Heart right ventricle (tissue), 16 donors: ENCODE results near the gene SGCG. TPM values are rescaled to one million over a fixed set of nuclear protein-coding genes. Genes with fewer than 3 reads are reported as not detected.

Experiments used
- ATAC-seq, 8 donors: fragments of 200-7000 bp; cut with Tn5 transposase; one replicate each; pipeline ENCODE4 v1.9.1; 2020; ENCODE audit warnings: mild to moderate bottlenecking in 8 of 8, moderate library complexity in 8 of 8, moderate number of reproducible peaks in 1 of 8
- DNase-seq, 2 donors: peaks; one replicate each; pipeline ENCODE4 v3.0.0-alpha.2; 2020
- H3K27ac ChIP-seq, 10 donors: fragments of 200-600 bp; sonication (generic) in 2 of 10; one replicate each; pipeline versions ENCODE4 v1.5.0 to v1.8.0; 2020 to 2022; ENCODE audit warnings: mild to moderate bottlenecking in 3 of 10
- H3K27me3 ChIP-seq, 7 donors: fragments of 200-600 bp; one replicate each; pipeline ENCODE4 v1.8.0; 2021 to 2022; ENCODE audit warnings: mild to moderate bottlenecking in 2 of 7
- H3K36me3 ChIP-seq, 9 donors: fragments of 200-600 bp; sonication (generic) in 1 of 9; one replicate each; pipeline versions ENCODE4 v1.5.0 to v1.8.0; 2020 to 2022; ENCODE audit warnings: mild to moderate bottlenecking in 2 of 9
- H3K4me1 ChIP-seq, 9 donors: fragments of 200-600 bp; sonication (generic) in 1 of 9; one replicate each; pipeline versions ENCODE4 v1.5.0 to v1.8.0; 2020 to 2022; ENCODE audit warnings: mild to moderate bottlenecking in 4 of 9
- H3K4me3 ChIP-seq, 10 donors: fragments of 200-600 bp; sonication (generic) in 2 of 10; one replicate each; pipeline versions ENCODE4 v1.5.0 to v1.8.0; 2020 to 2022; ENCODE audit warnings: mild to moderate bottlenecking in 7 of 10, moderate library complexity in 2 of 10
- H3K9me3 ChIP-seq, 11 donors: fragments of 200-600 bp in 10 of 11; sonication (generic) in 2 of 11; one replicate each; pipeline versions ENCODE4 v1.5.0 to v1.8.0; 2013 to 2022; ENCODE audit warnings: mild to moderate bottlenecking in 2 of 11, control low read depth in 1 of 11, moderate library complexity in 1 of 11
- CTCF ChIP-seq, 9 donors: fragments of 200-600 bp; sonication (generic) in 2 of 9; IDR thresholded peaks; one replicate each; pipeline versions ENCODE4 v1.5.0 to v1.8.0; 2021 to 2022; ENCODE audit warnings: antibody characterized with exemption in 9 of 9, mild to moderate bottlenecking in 5 of 9, moderate library complexity in 1 of 9
- WGBS, 2 donors: extraction: QIAGEN DNeasy Blood & Tissue Kit; methylation state at CpG; one replicate each; pipeline ENCODE4 v1.1.7; 2013; ENCODE audit warnings: inconsistent platforms in 1 of 2; 5-methylcytosine and 5-hydroxymethylcytosine counted together
- intact Hi-C, 10 donors: fragments of 100-400 bp; cut with DNase I; formaldehyde crosslinking; loops; one replicate each; pipeline versions ENCODE4 v1.11.1 to v1.14.2; 2022
- polyA plus RNA-seq, 2 donors: library from polyadenylated mRNA; stranded (reverse); fragments of 200-250 nt; gene quantifications; one replicate each; pipeline ENCODE4 v1.2.3, GENCODE V29; 2013
- total RNA-seq, 10 donors: library from RNA; stranded (reverse); fragmentation: NEBNext Ultra II Directional in 3 of 10; extraction: Animal tissue kit (Norgen Biotek cat#: 25700) in 3 of 10; gene quantifications; one replicate each; pipeline versions ENCODE4 v1.2.1 to v1.2.4, GENCODE V29; 2021 to 2023
- donor health status: Arrhythmogenic right ventricular cardiomyopathy.
- donor health status: ischemic (EF 13 %, LVEDD 7.1; RV severe dilation, severe dysfunction).
- donor health status: healthy with polysubstance abuse.
- donor health status: DM: no; HTN: yes; CAD: no.
- donor health status: DM: no; HTN: no; CAD: no.
- donor health status: ischemic (EF 25% LVEDD 6.9; RV normal size, moderate dysfunction).
- donor health status: ischemic (EF 25% LVEDD 5.7; RV mildly dilated, moderate dysfunction).
- donor health status: healthy.
- donor health status: DM: yes; HTN: yes; CAD: no.
- donor health status: Ischemic cardiomyopathy.
- donor health status: ischemic (EF 35%, LVEDD 5.7; RV mildly dilated, moderate dysfunction).
- donor health status: nonischemic (EF 11% LVEDD 7.7; RV severe dilation, severe dysfunction).
- donor health status: DM: yes; HTN: yes; CAD: no.
- donor health status: PGD.
- donor health status: ischemic (EF 29% LVEDD 5.4; RV normal size, mild dysfunction).
- donor health status: nonischemic (EF 23%, LVEDD 6.1; RV moderate dilation, normal function).

The SGCG gene
- total and polyA plus RNA-seq, 12 donors = 26.9 to 191 (median 149) TPM

- Histone ChIP-seq H3K4me1 (peaks cover 0 to 18% (median 11%) of the 10 kb centered on the region in 9 donors), H3K36me3 (peaks cover 0 to 99% (median 12%) of the 10 kb centered on the region in 9 donors), H3K4me3 (no peak overlapping the region), H3K9me3 (peaks cover 0 to 4% (median 0%) of the 10 kb centered on the region in 11 donors), H3K27me3 (no peaks in the 10 kb centered on the region), H3K27ac (no peak overlapping the region)
- no peak for TF ChIP-seq CTCF (IDR thresholded peaks at IDR 0.05)
- no peak for DNase-seq
- intact Hi-C loops = no loop called here
- 66 to 72% methylated on average over 3 of the region's 3 CpGs for WGBS, 2 donors
- ATAC-seq = no peak
These were observed 169.2 kb downstream of the SGCG start for GRCh38 chr13:23350009-23350408.

- WGBS, 2 donors = 65 to 77% methylated on average over 4 of the region's 4 CpGs
- Histone ChIP-seq H3K27ac (no peak overlapping the region), H3K9me3 (no peaks in the 10 kb centered on the region), H3K4me3 (no peak overlapping the region), H3K27me3 (no peaks in the 10 kb centered on the region), H3K36me3 (peaks cover 0 to 99% (median 21%) of the 10 kb centered on the region in 9 donors), H3K4me1 (peaks cover 0 to 18% (median 8%) of the 10 kb centered on the region in 9 donors)
- no peak for DNase-seq
- ATAC-seq = no peak
- intact Hi-C loops = no loop called here
- no peak for TF ChIP-seq CTCF (IDR thresholded peaks at IDR 0.05)
These were observed 171.4 kb downstream of the SGCG start for GRCh38 chr13:23352161-23352560.

GRCh38 chr13:23354520-23354919 is 173.7 kb downstream of the SGCG start:
- ATAC-seq (no peak), DNase-seq (no peak)
- 98% methylated on average over 5 of the region's 5 CpGs for WGBS, 2 donors
- peaks cover 0 to 7% (median 0%) of the 10 kb centered on the region in 9 donors for H3K4me1 ChIP-seq
- H3K9me3 ChIP-seq = no peaks in the 10 kb centered on the region
- intact Hi-C loops = no loop called here
- no peak overlapping the region for H3K4me3 ChIP-seq
- H3K36me3 ChIP-seq = peaks cover 0 to 100% (median 22%) of the 10 kb centered on the region in 9 donors
- no peak overlapping the region for H3K27ac ChIP-seq
- no peaks in the 10 kb centered on the region for H3K27me3 ChIP-seq
- no peak for TF ChIP-seq CTCF (IDR thresholded peaks at IDR 0.05)

GRCh38 chr13:23356368-23356767 is 175.6 kb downstream of the SGCG start:
- H3K4me1 ChIP-seq = peaks cover 0 to 6% (median 0%) of the 10 kb centered on the region in 9 donors
- DNase-seq (no peak), ATAC-seq (no peak)
- H3K9me3 ChIP-seq = no peaks in the 10 kb centered on the region
- intact Hi-C loops = no loop called here
- no peak overlapping the region for H3K4me3 ChIP-seq
- H3K27me3 ChIP-seq = no peaks in the 10 kb centered on the region
- no peak overlapping the region for H3K27ac ChIP-seq
- peaks cover 0 to 100% (median 26%) of the 10 kb centered on the region in 9 donors for H3K36me3 ChIP-seq
- WGBS, 2 donors = 86 to 92% methylated on average over 2 of the region's 2 CpGs
- no peak for TF ChIP-seq CTCF (IDR thresholded peaks at IDR 0.05)
